ENCODE results near the gene CYP2W1.

GRCh38 chr7:973312-973711, 9.7 kb upstream of the CYP2W1 start:
- TF ChIP-seq CTCF (IDR thresholded peaks at IDR 0.05 in 2 of 3, conservative IDR thresholded peaks at IDR 0.05 in 1 of 3; ENCODE audit: borderline replicate concordance in 1 of 3, insufficient read depth in 1 of 3, low read depth in 2 of 3, low read length in 2 of 3) (no peak), EZH2 (IDR thresholded peaks at IDR 0.05) (no peak), POLR2AphosphoS5 (IDR thresholded peaks at IDR 0.05; ENCODE audit: low read depth, low read length) (no peak), REST (IDR thresholded peaks at IDR 0.05; ENCODE audit: low read depth) (no peak), POLR2A (IDR thresholded peaks at IDR 0.05; ENCODE audit: borderline replicate concordance, extremely low read depth, insufficient read depth, insufficient read length) (no peak), EGR1 (IDR thresholded peaks at IDR 0.05; ENCODE audit: low read depth) (no peak), RAD21 (IDR thresholded peaks at IDR 0.05; ENCODE audit: low read depth) (no peak), EZH2phosphoT487 (IDR thresholded peaks at IDR 0.05; ENCODE audit: borderline replicate concordance) (no peak), JUND (IDR thresholded peaks at IDR 0.05) (no peak), ATF3 (IDR thresholded peaks at IDR 0.05) (no peak)
